Measurements from ENCODE around the gene TRDN.

DNA sequence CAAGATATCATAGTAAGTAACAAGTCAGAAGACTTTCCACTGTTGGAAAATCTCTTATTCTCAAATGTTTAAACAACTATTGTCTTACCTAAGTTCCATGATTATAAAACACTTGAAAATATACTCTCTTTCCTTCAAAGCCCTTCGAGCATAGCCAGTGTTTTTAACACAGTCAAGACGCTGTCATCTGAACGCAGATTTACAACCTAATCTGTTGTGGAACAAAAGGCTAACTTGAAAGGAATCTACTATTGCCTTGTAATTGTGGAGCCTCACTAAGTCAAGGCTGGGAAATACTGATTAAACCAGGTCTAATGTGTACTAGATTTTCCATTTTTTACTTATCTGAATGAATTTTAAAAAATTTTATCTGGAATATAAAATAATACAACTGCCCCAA, 205.8 kb downstream of the TRDN start:
- TF ChIP-seq, protein P1, sequence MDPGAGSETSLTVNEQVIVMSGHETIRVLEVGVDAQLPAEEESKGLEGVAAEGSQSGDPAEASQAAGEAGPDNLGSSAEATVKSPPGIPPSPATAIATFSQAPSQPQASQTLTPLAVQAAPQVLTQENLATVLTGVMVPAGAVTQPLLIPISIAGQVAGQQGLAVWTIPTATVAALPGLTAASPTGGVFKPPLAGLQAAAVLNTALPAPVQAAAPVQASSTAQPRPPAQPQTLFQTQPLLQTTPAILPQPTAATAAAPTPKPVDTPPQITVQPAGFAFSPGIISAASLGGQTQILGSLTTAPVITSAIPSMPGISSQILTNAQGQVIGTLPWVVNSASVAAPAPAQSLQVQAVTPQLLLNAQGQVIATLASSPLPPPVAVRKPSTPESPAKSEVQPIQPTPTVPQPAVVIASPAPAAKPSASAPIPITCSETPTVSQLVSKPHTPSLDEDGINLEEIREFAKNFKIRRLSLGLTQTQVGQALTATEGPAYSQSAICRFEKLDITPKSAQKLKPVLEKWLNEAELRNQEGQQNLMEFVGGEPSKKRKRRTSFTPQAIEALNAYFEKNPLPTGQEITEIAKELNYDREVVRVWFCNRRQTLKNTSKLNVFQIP (CRISPR knock-in tag; IDR thresholded peaks at IDR 0.05; ENCODE audit: borderline replicate concordance, low read depth), result no peak
- TF ChIP-seq ZFP3 (CRISPR knock-in tag; IDR thresholded peaks at IDR 0.05) (no peak), TOX (CRISPR knock-in tag; IDR thresholded peaks at IDR 0.05; ENCODE audit: borderline replicate concordance) (no peak)

All from SK-N-SH treated with all-trans-retinoic acid at 6 μM for 48 hours (cell line).